ENCODE measurements around the gene SCGB3A1. TPM values are rescaled to one million over a fixed set of nuclear protein-coding genes. Genes with fewer than 3 reads are reported as not detected.

The SCGB3A1 gene
- total RNA-seq, 1 donor from 2014 or later, result not detected

GRCh38 chr5:180598797-180599589 lies 7.7 kb upstream of the SCGB3A1 start:
- Mint-ChIP-seq H3K36me3 (ENCODE audit: insufficient read depth) (no peaks in the 10 kb centered on the region), H3K4me3 (ENCODE audit: low read depth) (no peak overlapping the region), H3K9me3 (ENCODE audit: low read depth) (no peaks in the 10 kb centered on the region), H3K4me1 (ENCODE audit: low read depth) (peaks cover 1% of the 10 kb centered on the region), H3K27ac (no peak overlapping the region), H3K27me3 (peaks cover 11% of the 10 kb centered on the region)
- DNase-seq (ENCODE audit: low spot score, unreplicated experiment), result no peak
- no peak for TF ChIP-seq CTCF (IDR thresholded peaks at IDR 0.05; ENCODE audit: unreplicated experiment)

- no peak for TF ChIP-seq CTCF (IDR thresholded peaks at IDR 0.05; ENCODE audit: unreplicated experiment)
- H3K27me3 Mint-ChIP-seq, result peaks cover 17% of the 10 kb centered on the region
- H3K27ac Mint-ChIP-seq, result no peak overlapping the region
- no peaks in the 10 kb centered on the region for H3K36me3 Mint-ChIP-seq (ENCODE audit: insufficient read depth)
- DNase-seq (ENCODE audit: low spot score, unreplicated experiment), result no peak
- H3K9me3 Mint-ChIP-seq (ENCODE audit: low read depth), result no peaks in the 10 kb centered on the region
- peaks cover 1% of the 10 kb centered on the region for H3K4me1 Mint-ChIP-seq (ENCODE audit: low read depth)
- H3K4me3 Mint-ChIP-seq (ENCODE audit: low read depth), result no peak overlapping the region
Measured at GRCh38 chr5:180598316-180598701, 7.0 kb upstream of the SCGB3A1 start.

- H3K4me3 Mint-ChIP-seq (ENCODE audit: low read depth), result no peak overlapping the region
- H3K27ac Mint-ChIP-seq, result no peak overlapping the region
- peaks cover 30% of the 10 kb centered on the region for H3K27me3 Mint-ChIP-seq
- H3K4me1 Mint-ChIP-seq (ENCODE audit: low read depth), result peaks cover 1% of the 10 kb centered on the region
- no peaks in the 10 kb centered on the region for H3K9me3 Mint-ChIP-seq (ENCODE audit: low read depth)
- TF ChIP-seq CTCF (IDR thresholded peaks at IDR 0.05; ENCODE audit: unreplicated experiment), result no peak
- H3K36me3 Mint-ChIP-seq (ENCODE audit: insufficient read depth), result no peaks in the 10 kb centered on the region
- DNase-seq (ENCODE audit: low spot score, unreplicated experiment), result no peak
Measured at GRCh38 chr5:180596668-180597231, 5.5 kb upstream of the SCGB3A1 start.

GRCh38 chr5:180596115-180596667 lies 4.9 kb upstream of the SCGB3A1 start:
- DNase-seq (ENCODE audit: low spot score, unreplicated experiment), result no peak
- H3K9me3 Mint-ChIP-seq (ENCODE audit: low read depth), result no peaks in the 10 kb centered on the region
- H3K36me3 Mint-ChIP-seq (ENCODE audit: insufficient read depth), result no peaks in the 10 kb centered on the region
- no peak for TF ChIP-seq CTCF (IDR thresholded peaks at IDR 0.05; ENCODE audit: unreplicated experiment)
- H3K4me1 Mint-ChIP-seq (ENCODE audit: low read depth), result peaks cover 1% of the 10 kb centered on the region
- H3K4me3 Mint-ChIP-seq (ENCODE audit: low read depth), result no peak overlapping the region
- no peak overlapping the region for H3K27ac Mint-ChIP-seq
- peaks cover 30% of the 10 kb centered on the region for H3K27me3 Mint-ChIP-seq

GRCh38 chr5:180595381-180596114 lies 4.2 kb upstream of the SCGB3A1 start:
- Mint-ChIP-seq H3K9me3 (ENCODE audit: low read depth) (no peaks in the 10 kb centered on the region), H3K27me3 (peaks cover 30% of the 10 kb centered on the region), H3K27ac (no peak overlapping the region), H3K36me3 (ENCODE audit: insufficient read depth) (no peaks in the 10 kb centered on the region), H3K4me3 (ENCODE audit: low read depth) (no peak overlapping the region), H3K4me1 (ENCODE audit: low read depth) (peaks cover 1% of the 10 kb centered on the region)
- DNase-seq (ENCODE audit: low spot score, unreplicated experiment), result no peak
- TF ChIP-seq CTCF (IDR thresholded peaks at IDR 0.05; ENCODE audit: unreplicated experiment), result no peak
